ENCODE data around the gene RSAD2. TPM values are rescaled to one million over a fixed set of nuclear protein-coding genes. Genes with fewer than 3 reads are reported as not detected.

Gene RSAD2
- total RNA-seq, 3 donors from 2014 or later = 8.9 to 35.0 (median 12.0) TPM

DNA sequence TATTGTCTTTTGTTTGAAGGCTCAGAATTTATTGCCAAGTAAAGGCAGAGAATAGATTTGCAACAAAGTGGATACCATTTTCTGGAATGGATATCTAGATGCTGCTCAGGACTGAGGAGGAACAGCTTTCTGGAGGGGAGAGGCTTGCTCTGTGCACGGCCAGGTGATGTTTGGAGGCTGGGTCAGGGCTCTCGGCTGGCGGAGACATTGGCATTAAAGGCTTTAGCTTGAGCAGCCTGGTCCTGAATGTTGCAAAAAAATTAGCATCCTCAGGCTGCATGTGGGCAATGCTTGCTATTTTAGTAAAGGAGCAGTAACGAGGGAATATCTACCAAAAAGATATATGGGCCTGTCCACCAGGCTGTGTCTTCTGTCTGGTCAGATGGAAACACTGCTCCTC is 60.0 kb downstream of the RSAD2 start:
- ATAC-seq (no peak), DNase-seq (no peak)
- Histone ChIP-seq H3K4me3 (no peak overlapping the region), H3K4me1 (ENCODE audit: low read depth) (no peaks in the 10 kb centered on the region), H3K9me3 (no peaks in the 10 kb centered on the region), H3K36me3 (ENCODE audit: low read depth) (no peaks in the 10 kb centered on the region)
- intact Hi-C loops (cut with DNase I, micrococcal nuclease) = no loop called here
- TF ChIP-seq, protein P1, sequence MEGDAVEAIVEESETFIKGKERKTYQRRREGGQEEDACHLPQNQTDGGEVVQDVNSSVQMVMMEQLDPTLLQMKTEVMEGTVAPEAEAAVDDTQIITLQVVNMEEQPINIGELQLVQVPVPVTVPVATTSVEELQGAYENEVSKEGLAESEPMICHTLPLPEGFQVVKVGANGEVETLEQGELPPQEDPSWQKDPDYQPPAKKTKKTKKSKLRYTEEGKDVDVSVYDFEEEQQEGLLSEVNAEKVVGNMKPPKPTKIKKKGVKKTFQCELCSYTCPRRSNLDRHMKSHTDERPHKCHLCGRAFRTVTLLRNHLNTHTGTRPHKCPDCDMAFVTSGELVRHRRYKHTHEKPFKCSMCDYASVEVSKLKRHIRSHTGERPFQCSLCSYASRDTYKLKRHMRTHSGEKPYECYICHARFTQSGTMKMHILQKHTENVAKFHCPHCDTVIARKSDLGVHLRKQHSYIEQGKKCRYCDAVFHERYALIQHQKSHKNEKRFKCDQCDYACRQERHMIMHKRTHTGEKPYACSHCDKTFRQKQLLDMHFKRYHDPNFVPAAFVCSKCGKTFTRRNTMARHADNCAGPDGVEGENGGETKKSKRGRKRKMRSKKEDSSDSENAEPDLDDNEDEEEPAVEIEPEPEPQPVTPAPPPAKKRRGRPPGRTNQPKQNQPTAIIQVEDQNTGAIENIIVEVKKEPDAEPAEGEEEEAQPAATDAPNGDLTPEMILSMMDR (IDR thresholded peaks at IDR 0.05) = no peak

DNA sequence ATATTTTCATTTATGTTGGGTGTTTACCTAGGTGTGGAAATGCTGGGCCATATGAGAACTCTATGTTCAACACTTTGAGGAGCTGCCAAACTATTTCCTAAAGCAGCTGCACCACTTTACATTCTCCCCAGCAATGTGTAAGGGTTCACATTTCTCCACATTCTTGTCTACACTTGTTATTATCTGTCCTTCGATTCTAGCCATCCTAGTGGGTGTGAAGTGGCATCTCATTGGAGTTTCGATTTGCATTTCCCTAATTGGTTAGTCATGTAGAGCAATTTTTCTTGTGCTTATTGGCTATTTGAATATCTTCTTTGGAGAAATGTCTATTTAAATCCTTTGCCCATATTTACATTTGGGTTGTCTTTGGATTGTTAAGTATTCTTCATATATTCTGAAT is 61.5 kb downstream of the RSAD2 start:
- Histone ChIP-seq H3K4me3 (no peak overlapping the region), H3K9me3 (no peaks in the 10 kb centered on the region), H3K4me1 (ENCODE audit: low read depth) (no peaks in the 10 kb centered on the region), H3K36me3 (ENCODE audit: low read depth) (no peaks in the 10 kb centered on the region)
- intact Hi-C loops (cut with DNase I, micrococcal nuclease) = no loop called here
- TF ChIP-seq, protein P1 (IDR thresholded peaks at IDR 0.05) = no peak
- ATAC-seq (no peak), DNase-seq (no peak)

DNA sequence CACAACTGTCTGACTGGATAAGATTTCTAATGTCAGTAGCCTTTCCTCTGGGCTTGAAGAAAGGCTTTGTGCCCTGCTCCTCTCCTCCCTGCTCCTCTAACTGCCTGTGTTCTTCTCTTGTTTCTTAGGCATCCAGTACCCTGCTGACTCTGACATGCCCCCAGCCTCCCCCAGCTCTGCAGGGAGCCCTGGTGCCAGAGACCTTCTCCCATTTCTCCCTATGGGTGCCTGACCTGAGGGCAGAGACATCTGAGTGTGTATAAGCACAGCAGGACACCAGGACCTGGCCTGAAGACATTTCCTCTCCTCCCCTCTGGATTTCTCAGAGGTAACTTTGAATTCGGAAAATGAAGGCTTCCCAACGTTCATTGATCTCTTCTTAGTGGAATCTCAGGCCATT is 63.2 kb downstream of the RSAD2 start:
- Histone ChIP-seq H3K4me3 (no peak overlapping the region), H3K36me3 (ENCODE audit: low read depth) (no peaks in the 10 kb centered on the region), H3K4me1 (ENCODE audit: low read depth) (no peaks in the 10 kb centered on the region), H3K9me3 (no peaks in the 10 kb centered on the region)
- DNase-seq (no peak), ATAC-seq (no peak)
- TF ChIP-seq, protein P1 (IDR thresholded peaks at IDR 0.05) = no peak
- intact Hi-C loops (cut with DNase I, micrococcal nuclease) = no loop called here

DNA sequence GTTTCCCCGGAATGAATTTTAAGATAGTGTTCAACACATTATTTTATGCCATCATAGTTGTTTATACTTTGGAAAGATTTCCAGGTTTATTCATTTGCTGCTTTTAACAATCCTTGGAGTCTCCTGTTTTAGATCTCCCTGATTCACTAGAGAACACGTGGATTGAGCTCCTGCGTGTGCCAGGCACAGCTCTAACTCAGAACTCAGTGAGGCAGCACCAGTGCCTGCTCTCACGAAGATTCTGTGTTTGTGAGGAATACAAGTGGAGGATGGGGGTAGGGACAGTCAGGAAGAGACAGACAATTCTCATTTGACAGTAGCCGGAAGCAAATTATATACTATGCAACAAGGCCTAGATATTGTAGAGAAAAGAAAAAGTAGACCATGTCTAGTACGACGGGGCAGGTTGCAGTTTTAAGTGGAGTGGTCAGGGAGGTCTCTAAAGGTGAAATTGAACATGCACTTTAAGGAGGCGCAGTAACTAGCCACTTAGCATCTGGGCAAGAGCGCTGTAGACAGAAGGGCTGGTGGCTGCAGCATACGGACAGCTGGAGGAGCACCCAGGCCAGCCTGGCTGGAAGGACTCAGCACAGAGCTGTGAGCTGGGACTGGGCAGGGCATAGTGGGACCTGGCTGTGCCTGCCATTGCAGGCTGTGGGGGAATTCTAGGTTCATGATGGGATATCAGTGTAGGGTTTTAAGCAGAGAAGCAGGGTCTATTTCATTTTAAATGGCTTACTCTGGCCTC is 63.9 kb downstream of the RSAD2 start:
- TF ChIP-seq, protein P1 (IDR thresholded peaks at IDR 0.05) = no peak
- Histone ChIP-seq H3K36me3 (ENCODE audit: low read depth) (no peaks in the 10 kb centered on the region), H3K4me3 (no peak overlapping the region), H3K4me1 (ENCODE audit: low read depth) (no peaks in the 10 kb centered on the region), H3K9me3 (no peaks in the 10 kb centered on the region)
- no peak for DNase-seq
- no peak for ATAC-seq
- intact Hi-C loops (cut with DNase I, micrococcal nuclease) = no loop called here

DNA sequence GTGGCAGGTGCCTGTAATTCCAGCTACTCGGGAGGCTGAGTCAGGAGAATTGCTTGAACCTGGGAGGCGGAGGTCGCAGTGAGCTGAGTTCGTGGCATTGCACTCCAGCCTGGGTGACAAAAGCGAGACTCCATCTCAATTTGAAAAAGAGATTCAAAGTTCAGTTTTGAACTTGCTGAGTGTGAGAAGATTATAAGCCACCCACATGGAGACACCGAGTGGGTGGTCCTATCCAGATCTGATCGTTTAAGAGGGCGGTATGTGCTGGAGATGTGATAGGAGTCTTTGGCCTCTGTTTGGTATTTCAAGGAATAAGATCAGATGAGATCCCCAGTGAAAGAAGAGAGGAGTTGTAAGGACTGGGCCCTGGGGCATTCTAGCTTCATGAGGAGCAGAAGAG is 65.3 kb downstream of the RSAD2 start:
- Histone ChIP-seq H3K4me3 (no peak overlapping the region), H3K9me3 (no peaks in the 10 kb centered on the region), H3K36me3 (ENCODE audit: low read depth) (no peaks in the 10 kb centered on the region), H3K4me1 (ENCODE audit: low read depth) (no peaks in the 10 kb centered on the region)
- intact Hi-C loops (cut with DNase I, micrococcal nuclease) = no loop called here
- ATAC-seq = no peak
- no peak for DNase-seq
- TF ChIP-seq, protein P1 (IDR thresholded peaks at IDR 0.05) = no peak
